ENCODE results near the gene DEAF1.

DEAF1 gene

GRCh38 chr11:620935-621814, 73.8 kb downstream of the DEAF1 start:
- DNase-seq = no peak

- no peak for DNase-seq
These were observed 74.8 kb downstream of the DEAF1 start for GRCh38 chr11:620201-620600.

- DNase-seq = no peak
These were observed 75.4 kb downstream of the DEAF1 start for GRCh38 chr11:619628-620050.

- DNase-seq = no peak
These were observed 76.0 kb downstream of the DEAF1 start for GRCh38 chr11:618856-619627.

- no peak for DNase-seq
These were observed 76.9 kb downstream of the DEAF1 start for GRCh38 chr11:617912-618682.

GRCh38 chr11:617199-617911, 77.7 kb downstream of the DEAF1 start:
- DNase-seq = no peak

GRCh38 chr11:616320-617198, 78.5 kb downstream of the DEAF1 start:
- DNase-seq = no peak

- no peak for DNase-seq
These were observed 79.3 kb downstream of the DEAF1 start, which contains the start of gene IRF7 for GRCh38 chr11:615504-616319. IRF7 (minus strand) TSS chr11:615950; CDS start chr11:615364, 586 bp downstream.

GRCh38 chr11:614623-615503, 80.2 kb downstream of the DEAF1 start:
- DNase-seq = no peak

- DNase-seq = no peak
These were observed 80.9 kb downstream of the DEAF1 start for GRCh38 chr11:614021-614622.

- DNase-seq = no peak
These were observed 81.6 kb downstream of the DEAF1 start for GRCh38 chr11:613369-613968.

- no peak for DNase-seq
These were observed 82.1 kb downstream of the DEAF1 start for GRCh38 chr11:612961-613300.

GRCh38 chr11:612201-612960, 82.6 kb downstream of the DEAF1 start:
- no peak for DNase-seq

GRCh38 chr11:611001-611996, 83.7 kb downstream of the DEAF1 start:
- no peak for DNase-seq

GRCh38 chr11:610146-610801, 84.7 kb downstream of the DEAF1 start:
- DNase-seq = no peak

GRCh38 chr11:609341-609811, 85.6 kb downstream of the DEAF1 start:
- DNase-seq = no peak
